ENCODE measurements around the gene TRMT61A. TPM values are rescaled to one million over a fixed set of nuclear protein-coding genes. Genes with fewer than 3 reads are reported as not detected.

TRMT61A gene
- total and polyA plus RNA-seq, 2 of the 13 experiments (the other 11 are each of a cell fraction or from before 2014, with no cell fraction given) = 6.5 to 13.6 TPM

GRCh38 chr14:103520657-103521437 is 8.1 kb upstream of the TRMT61A start (continued):
- TF ChIP-seq HNF4G (IDR thresholded peaks at IDR 0.05; ENCODE audit: borderline replicate concordance, low read depth, low read length) (no peak), HNF4G (CRISPR knock-in tag; IDR thresholded peaks at IDR 0.05; ENCODE audit: borderline replicate concordance, low read depth) (no peak), KMT2B (CRISPR knock-in tag; IDR thresholded peaks at IDR 0.05) (no peak), RERE (CRISPR knock-in tag; IDR thresholded peaks at IDR 0.05; ENCODE audit: low read depth) (no peak), ZNF224 (CRISPR knock-in tag; IDR thresholded peaks at IDR 0.05) (no peak), WIZ (CRISPR knock-in tag; IDR thresholded peaks at IDR 0.05) (no peak), MAFG (CRISPR knock-in tag; IDR thresholded peaks at IDR 0.05) (no peak), ZBTB33 (CRISPR knock-in tag; IDR thresholded peaks at IDR 0.05) (peak; percentile 69)
